Ascending aorta (tissue), 2 donors: ENCODE results near the gene MIEF2. TPM values are rescaled to one million over a fixed set of nuclear protein-coding genes. Genes with fewer than 3 reads are reported as not detected.
A peak's percentile ranks its signal among the peaks of the same experiment; 100 is the strongest.

ENCODE experiments used
- DNase-seq, 2 donors: peaks; one replicate each; pipeline ENCODE4 v3.0.0-alpha.2; 2019; ENCODE audit warnings: low spot score in 2 of 2
- H3K27ac ChIP-seq, 2 donors: fragments of 200-600 bp; sonication (generic); one replicate each; pipeline ENCODE4 v1.5.1; 2016 to 2017; ENCODE audit warnings: mild to moderate bottlenecking in 1 of 2
- H3K27me3 ChIP-seq: fragments of 200-600 bp; sonication (generic); one replicate; pipeline ENCODE4 v1.5.1; 2017
- H3K36me3 ChIP-seq, 2 donors: fragments of 200-600 bp; sonication (generic); one replicate each; pipeline ENCODE4 v1.5.1; 2016
- H3K4me1 ChIP-seq, 2 donors: fragments of 200-600 bp; sonication (generic); one replicate each; pipeline ENCODE4 v1.5.1; 2016 to 2017; ENCODE audit warnings: mild to moderate bottlenecking in 1 of 2
- H3K4me3 ChIP-seq, 2 donors: fragments of 200-600 bp; sonication (generic); one replicate each; pipeline ENCODE4 v1.5.1; 2016 to 2017; ENCODE audit warnings: mild to moderate bottlenecking in 1 of 2
- H3K9me3 ChIP-seq, 2 donors: fragments of 200-600 bp; sonication (generic); one replicate each; pipeline ENCODE4 v1.5.1; 2016
- CTCF ChIP-seq, 3 experiments: fragments of 200-600 bp in 2 of 3; fragments of 450-650 bp in 1 of 3; sonication (generic) in 2 of 3; IDR thresholded peaks; one replicate each; pipeline ENCODE4 v1.5.1; 2016 to 2019; ENCODE audit warnings: antibody characterized with exemption in 3 of 3, mild to moderate bottlenecking in 1 of 3, moderate library complexity in 1 of 3
- intact Hi-C: fragments of 100-400 bp; cut with DNase I; formaldehyde crosslinking; loops from one replicate; pipeline ENCODE4 v1.15.1; 2023
- total RNA-seq: library from RNA; depleted of rRNA; stranded (reverse); fragments of >200 nt; gene quantifications from one replicate; pipeline ENCODE4 v1.1.0, GENCODE V29; 2016

MIEF2 gene
- total RNA-seq, 1 donor from 2014 or later: 18.5 TPM

- Histone ChIP-seq H3K27me3 (no peaks in the 10 kb centered on the region), H3K36me3 (peaks cover 29 to 37% of the 10 kb centered on the region in 2 donors), H3K4me3 (no peak overlapping the region), H3K27ac (peak overlapping the region; percentile 93 to 96), H3K9me3 (no peaks in the 10 kb centered on the region), H3K4me1 (peaks cover 12 to 37% of the 10 kb centered on the region in 2 donors)
- intact Hi-C loops: no loop called here
- no peak for TF ChIP-seq CTCF (IDR thresholded peaks at IDR 0.05)
- no peak for DNase-seq
Observed at GRCh38 chr17:18262111-18262510, 1.6 kb downstream of the MIEF2 start.

GRCh38 chr17:18262641-18263040, 2.2 kb downstream of the MIEF2 start:
- Histone ChIP-seq H3K27ac (peak overlapping the region; percentile 93 to 96), H3K4me3 (no peak overlapping the region), H3K9me3 (no peaks in the 10 kb centered on the region), H3K36me3 (peaks cover 29 to 37% of the 10 kb centered on the region in 2 donors), H3K27me3 (no peaks in the 10 kb centered on the region), H3K4me1 (peaks cover 7 to 33% of the 10 kb centered on the region in 2 donors)
- TF ChIP-seq CTCF (IDR thresholded peaks at IDR 0.05): no peak
- intact Hi-C loops: no loop called here
- no peak for DNase-seq

- H3K9me3 ChIP-seq: no peaks in the 10 kb centered on the region
- H3K36me3 ChIP-seq: peaks cover 29 to 37% of the 10 kb centered on the region in 2 donors
- no peak overlapping the region for H3K4me3 ChIP-seq
- H3K4me1 ChIP-seq: peaks cover 7 to 29% of the 10 kb centered on the region in 2 donors
- H3K27ac ChIP-seq: no peak overlapping the region
- no peak for TF ChIP-seq CTCF (IDR thresholded peaks at IDR 0.05)
- H3K27me3 ChIP-seq: no peaks in the 10 kb centered on the region
- intact Hi-C loops: no loop called here
- DNase-seq: no peak
Observed at GRCh38 chr17:18263885-18264682, 3.6 kb downstream of the MIEF2 start.

- intact Hi-C loops: loop anchor here (5.0 kb wide), 1 partner anchor 45 kb away; the partner anchor contains the start of gene TOP3A
- no peak for TF ChIP-seq CTCF (IDR thresholded peaks at IDR 0.05)
- Histone ChIP-seq H3K27me3 (no peaks in the 10 kb centered on the region), H3K27ac (no peak overlapping the region), H3K4me3 (no peak overlapping the region), H3K9me3 (no peaks in the 10 kb centered on the region), H3K36me3 (peaks cover 29 to 37% of the 10 kb centered on the region in 2 donors), H3K4me1 (peaks cover 0 to 8% of the 10 kb centered on the region in 2 donors)
- DNase-seq: no peak
Observed at GRCh38 chr17:18267366-18267765, 6.9 kb downstream of the MIEF2 start.

GRCh38 chr17:18267927-18268711, 7.7 kb downstream of the MIEF2 start:
- no peak for DNase-seq
- TF ChIP-seq CTCF (IDR thresholded peaks at IDR 0.05): no peak
- no peak overlapping the region for H3K4me3 ChIP-seq

More at GRCh38 chr17:18267927-18268711, 7.7 kb downstream of the MIEF2 start:
- H3K36me3 ChIP-seq: peaks cover 25 to 34% of the 10 kb centered on the region in 2 donors
- H3K4me1 ChIP-seq: peaks cover 0 to under 1% of the 10 kb centered on the region in 2 donors
- H3K27ac ChIP-seq: no peak overlapping the region
- H3K9me3 ChIP-seq: no peaks in the 10 kb centered on the region
- H3K27me3 ChIP-seq: no peaks in the 10 kb centered on the region
- intact Hi-C loops: loop anchor here (5.0 kb wide), 1 partner anchor 44 kb away; the partner anchor contains the start of gene TOP3A
